HG03460 (cell line): ENCODE results near the gene BMERB1.
"Not testable (repeated sequence)": the region's sequence is repeated elsewhere in the genome, so short reads cannot be mapped to it uniquely, and the experiment has no call there.

Source experiments
- ATAC-seq: cut with Tn5 transposase; IDR thresholded peaks from one replicate; pipeline ENCODE4 v1.9.1; 2021; ENCODE audit not compliant: unreplicated experiment

BMERB1 gene

DNA sequence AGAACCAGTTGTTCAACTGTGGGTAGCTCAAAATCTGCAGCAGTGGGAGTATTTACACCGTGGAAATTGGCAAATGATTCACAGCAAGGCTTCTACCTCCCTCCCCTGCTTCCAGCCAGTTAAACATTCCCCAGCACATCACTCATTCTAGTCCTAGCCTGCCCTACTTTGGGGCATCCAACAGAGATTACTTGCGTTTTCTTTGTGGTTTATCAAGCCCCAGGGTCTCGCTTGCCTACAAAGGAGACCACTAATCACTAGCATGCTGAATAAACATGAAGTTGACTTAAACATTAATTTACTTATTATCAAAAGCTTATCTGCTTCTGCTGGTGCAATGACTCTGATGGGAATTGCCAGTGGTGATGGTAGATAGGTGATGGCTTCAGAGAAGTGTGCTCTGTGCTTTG lies 114.1 kb downstream of the BMERB1 start:
- ATAC-seq, result no peak

DNA sequence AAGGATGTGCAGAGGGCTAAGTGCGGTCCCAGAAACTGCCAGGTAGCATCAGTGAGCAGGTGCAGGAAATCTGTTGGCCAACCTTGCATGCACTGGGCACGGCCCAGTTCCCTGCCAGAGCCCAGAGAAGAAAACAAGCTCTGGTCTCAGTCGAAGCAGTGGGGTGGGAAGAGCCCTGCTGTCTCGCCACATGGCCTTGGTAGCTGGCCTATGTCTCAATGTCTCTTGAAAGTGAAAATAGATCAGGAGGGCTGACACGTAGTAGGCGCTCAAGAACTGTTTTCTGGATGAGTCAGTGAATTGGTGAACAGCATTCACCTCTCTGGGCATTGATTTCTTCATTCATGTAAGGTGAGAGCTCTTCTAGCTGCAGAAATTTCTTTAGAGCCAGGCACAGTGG lies 118.1 kb downstream of the BMERB1 start:
- ATAC-seq, result no peak

DNA sequence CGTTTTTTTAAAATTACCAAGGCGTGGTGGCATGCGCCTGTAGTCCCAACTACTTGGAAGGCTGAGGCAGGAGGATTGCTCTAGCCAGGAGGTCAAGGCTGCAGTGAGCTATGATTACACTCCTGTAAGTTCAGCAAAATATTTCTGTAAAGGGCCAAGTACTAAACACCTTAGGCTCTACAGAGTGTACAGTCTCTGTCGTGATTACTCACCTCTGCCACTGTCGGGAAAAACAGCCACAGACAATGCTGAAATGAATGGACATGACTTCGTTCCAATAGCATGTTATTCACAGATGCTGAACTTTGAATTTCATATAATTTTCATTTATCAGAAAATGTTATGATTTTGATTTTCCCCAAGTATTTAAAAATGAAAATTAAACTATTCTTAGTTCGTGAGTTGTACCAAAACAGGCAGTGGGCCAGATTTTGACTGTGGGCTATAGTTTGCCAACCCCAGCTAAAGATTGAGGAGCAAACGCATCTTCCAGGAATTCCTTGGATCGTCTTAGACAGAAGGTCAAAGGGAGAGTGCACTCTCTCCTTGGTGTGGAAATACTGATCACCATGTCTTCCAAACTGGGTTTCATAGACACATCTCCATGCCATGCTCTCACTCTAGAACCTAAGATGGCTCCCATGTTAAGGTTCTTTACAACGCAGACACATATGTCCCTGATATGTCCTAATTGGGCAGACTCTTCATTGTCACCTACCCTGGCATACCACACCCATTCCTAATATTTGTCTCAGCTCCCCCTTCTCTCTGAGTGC lies 119.1 kb downstream of the BMERB1 start:
- ATAC-seq, result no peak

DNA sequence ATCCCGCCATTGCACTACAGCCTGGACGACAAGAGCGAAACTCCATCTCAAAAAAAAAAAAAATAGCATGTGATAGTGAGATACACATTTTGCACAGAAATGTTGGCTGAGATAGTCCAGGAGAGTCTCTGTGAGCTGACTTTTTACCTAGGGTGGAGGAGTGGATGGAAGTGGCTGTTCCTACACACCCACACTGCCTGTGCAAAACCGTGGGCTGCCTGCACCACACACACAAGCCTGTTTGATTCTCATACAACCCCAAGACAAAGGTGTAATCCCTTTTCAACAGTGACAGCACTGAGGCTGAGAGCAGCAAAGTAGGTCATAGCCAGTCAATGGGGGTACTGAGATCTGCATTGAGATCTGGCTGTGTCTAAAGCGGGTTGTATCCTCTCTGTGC lies 121.7 kb downstream of the BMERB1 start:
- ATAC-seq, result no peak

DNA sequence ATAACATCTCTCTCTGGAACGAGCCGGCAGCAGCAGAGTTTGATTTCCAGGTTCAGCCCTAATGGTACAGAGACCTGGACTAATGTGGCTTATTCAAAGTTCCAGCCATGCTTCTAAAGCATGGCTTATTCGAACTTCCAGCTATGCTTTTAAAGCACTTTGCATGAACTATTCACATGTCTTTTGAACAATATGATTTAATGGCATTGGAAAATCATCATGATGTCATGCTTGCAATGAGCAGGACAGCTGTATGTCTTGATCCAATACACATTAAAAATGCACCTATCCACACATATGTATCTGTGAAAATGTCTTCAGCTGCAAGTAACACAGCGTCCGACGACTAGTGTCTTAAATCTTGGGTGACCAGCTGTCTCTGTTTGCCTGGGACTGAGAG lies 122.9 kb downstream of the BMERB1 start:
- ATAC-seq, result no peak

DNA sequence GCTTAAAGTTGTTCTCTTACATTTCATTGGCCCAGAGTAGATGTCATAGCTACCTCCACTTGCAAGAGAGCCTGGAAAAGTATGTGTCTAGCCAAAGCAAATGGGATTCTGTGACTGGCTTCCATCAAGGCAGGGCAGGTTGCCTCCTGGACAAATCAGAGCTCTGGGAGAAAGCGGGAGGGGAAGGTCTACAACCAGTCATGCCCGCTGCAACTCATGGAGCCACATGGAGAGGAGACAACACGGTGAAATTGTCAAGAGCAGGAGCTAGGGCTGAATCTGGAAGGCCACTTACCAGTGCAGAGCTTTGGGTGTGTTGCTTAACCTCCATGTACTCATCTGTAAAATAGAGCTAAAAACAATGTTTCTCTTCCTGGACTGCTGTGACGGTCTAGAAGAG lies 124.8 kb downstream of the BMERB1 start:
- ATAC-seq, result no peak

DNA sequence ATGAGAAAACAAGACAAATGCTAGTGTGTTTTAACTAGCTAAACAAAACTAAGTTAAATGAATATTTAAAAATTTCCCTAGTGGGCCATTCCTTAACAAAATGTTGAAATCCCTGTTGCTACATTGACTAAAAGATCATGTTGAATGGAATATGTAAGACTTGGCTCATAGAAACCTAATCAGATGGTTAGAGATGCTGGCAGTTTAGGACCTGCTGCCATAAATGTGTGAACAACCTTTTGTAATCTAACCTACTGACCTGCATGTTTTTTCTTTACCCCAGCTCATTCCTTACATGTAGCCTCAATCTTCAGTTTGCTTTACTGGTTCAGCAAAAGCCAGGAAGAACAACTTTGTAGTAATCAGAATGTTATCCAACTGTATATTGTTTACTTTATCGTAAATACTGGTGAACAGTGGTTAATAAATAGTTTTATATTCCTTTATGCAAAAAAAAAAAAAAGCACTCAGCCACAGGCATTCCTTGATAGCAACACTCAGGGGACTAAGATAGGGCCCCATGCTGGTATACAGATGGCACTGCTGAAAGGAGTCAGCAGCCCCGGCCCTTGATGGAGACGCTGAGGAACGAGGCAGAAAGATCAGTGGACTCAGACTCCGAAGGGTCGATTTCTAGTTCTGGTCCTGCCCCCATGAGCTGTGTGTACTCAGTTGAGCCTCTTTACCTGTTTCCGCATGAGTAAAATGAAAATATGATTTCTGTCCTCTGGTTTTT lies 130.4 kb downstream of the BMERB1 start:
- ATAC-seq, result no peak

DNA sequence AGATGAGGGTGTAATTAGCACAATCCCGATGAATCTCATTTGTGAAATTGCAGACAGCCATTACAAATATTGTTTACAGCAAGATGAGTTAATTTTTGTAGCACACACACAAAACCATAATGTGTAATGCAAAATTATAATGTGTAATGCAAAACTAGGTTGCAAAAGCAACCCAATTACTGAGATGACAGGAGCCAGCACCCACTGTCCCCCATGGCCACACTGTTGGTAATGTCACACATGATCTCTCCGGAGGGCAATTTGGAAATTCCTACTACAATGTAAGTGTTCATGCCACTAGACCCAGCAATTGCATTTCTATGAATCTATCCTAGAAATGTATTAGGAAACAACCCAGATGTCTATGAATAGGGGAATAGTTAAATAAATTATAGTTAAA lies 131.7 kb downstream of the BMERB1 start:
- no peak for ATAC-seq

DNA sequence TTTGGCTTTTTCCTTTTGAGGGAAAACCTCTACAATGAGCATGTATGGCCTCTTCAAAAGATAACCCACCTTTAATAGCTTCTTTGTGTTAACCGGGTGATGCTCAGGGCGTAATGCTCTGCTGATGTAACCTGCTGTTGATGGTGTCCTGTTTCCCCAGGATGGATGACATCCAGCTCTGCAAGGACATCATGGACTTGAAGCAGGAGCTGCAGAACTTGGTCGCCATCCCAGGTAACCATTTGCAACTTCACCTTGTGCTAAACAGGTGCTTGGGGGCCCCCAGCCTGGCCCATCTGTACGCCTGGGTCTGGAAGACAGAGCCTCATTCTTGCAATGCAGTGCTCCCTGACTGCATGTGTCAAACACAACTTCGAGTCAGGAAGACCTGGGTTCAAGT lies 133.4 kb downstream of the BMERB1 start:
- no peak for ATAC-seq

DNA sequence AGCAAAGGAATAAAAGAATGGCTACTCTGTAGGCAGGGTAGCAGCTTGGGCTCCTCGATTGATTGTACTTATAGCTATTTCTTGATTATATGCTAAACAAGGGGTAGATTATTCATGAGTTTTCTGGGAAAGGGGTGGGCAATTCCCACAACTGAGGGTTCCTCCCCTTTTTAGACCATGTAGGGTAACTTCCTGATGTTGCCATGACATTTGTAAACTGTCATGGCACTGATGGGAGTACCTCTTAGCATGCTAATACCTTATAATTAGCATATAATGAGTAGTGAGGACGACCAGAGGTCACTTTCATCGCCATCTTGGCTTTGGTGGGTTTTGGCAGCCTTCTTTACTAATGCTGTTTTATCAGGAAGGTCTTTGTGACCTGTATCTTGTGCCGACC lies 136.3 kb downstream of the BMERB1 start:
- not testable (repeated sequence) for ATAC-seq

DNA sequence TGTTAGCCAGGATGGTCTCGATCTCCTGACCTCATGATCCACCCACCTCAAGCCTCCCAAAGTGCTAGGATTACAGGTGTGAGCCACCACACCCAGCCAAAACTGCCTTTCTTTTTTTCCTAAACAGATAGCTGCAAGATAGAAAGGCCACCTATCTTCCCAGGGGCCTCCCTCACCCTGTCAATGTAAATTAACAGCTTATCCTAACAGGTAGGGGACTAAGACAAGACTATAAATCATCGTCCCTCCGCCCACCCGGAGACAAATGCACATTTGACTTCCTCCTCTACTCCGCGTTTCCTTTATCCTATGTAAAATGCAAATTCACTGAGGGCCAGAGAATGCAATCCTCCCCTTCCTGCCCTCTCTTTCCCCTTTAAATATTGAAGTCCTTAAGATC lies 137.2 kb downstream of the BMERB1 start:
- ATAC-seq, result no peak

DNA sequence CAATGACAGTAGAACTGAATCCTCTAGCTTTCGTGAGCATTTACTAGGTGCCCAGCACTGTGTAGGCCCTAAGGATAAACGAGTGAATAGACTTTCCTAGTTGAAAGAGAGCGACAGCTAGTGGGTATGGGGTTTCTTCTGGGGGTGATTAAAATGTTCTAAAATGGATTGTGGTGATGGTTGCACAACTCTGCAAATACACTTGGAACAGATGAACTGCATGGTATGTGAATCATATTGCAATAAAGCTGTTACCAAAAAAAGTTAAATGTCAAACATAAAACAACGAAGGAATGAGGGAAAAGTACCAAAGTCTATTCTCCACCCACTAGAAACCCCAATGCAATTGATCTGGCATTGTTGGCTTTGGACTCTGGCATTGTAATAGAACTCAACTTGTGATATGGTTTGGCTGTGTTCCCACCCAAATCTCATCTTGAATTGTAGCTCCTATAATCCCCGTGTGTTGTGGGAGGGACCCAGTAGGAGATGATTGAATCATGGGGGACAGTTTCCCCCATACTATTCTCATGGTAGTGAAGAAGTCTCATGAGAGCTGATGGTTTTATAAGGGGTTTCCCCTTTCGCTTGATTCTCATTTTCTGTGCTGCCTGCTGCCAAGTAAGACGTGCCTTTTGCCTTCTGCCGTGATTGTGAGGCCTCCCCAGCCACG lies 138.1 kb downstream of the BMERB1 start:
- no peak for ATAC-seq

DNA sequence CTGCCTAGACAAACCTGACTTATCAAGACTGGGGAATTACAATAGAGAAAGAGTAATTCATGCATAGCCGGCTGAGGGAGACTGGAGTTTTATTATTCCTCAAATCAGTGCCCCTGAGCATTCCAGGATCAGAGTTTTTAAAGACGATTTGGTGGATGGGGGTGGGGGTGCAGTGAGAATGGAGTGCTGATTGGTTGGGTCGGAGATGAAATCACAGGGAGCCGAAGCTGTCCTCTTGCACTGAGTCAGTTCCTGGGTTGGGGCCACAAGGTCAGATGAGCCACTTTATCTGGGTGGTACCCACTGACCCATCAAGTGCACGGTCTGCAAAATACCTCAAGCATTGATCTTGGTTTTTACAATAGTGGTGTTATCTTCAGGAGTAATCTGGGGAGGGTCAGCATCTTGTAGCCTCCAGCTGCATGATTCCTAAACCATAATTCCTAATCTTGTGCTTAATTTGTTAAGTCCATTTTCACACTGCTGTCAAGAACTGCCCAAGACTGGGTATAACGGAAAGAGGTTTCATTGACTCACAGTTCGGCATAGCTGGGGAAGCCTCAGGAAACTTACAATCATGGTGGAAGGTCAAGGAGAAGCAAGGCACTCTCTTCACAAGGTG lies 139.0 kb downstream of the BMERB1 start:
- ATAC-seq, result no peak

DNA sequence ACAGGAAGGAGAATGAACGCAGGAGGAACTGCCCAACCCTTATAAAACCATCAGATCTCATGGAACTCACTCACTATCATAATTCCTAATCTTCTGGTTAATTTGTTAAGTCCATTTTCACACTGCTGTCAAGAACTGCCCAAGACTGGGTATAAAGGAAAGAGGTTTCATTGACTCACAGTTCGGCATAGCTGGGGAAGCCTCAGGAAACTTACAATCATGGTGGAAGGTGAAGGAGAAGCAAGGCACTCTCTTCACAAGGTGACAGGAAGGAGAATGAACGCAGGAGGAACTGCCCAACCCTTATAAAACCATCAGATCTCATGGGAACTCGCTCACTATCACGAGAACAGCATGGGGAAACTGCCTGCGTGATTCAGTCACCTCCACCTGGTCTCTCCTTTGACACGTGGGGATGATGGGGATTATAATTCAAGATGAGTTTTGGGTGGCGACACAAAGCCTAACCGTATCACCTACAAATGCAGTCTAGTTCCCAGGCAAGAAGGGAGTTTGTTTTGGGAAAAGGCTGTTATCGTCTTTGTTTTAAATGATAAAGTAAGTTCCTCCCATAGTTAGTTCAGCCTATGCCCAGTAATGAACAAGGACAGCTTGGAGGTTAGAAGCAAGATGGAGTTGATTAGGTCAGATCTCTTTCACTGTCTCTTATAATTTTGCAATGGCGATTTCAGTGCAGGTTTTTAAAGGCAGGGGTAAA lies 139.7 kb downstream of the BMERB1 start:
- not testable (repeated sequence) for ATAC-seq

DNA sequence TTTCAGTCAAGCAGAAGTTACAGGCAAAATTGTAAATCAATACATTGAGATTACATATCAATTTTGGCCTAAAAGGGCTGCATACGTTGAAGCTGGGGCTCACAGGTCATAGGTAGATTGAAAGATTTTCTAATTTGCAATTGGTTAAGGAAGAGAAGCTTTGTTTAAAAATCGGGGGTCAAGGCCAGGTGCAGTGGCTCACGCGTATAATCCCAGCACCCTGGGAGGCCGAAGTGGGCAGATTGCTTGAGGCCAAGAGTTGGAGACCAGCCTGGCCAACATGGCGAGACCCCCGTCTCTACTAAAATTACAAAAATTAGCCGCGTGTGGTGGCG lies 140.2 kb downstream of the BMERB1 start:
- no peak for ATAC-seq

DNA sequence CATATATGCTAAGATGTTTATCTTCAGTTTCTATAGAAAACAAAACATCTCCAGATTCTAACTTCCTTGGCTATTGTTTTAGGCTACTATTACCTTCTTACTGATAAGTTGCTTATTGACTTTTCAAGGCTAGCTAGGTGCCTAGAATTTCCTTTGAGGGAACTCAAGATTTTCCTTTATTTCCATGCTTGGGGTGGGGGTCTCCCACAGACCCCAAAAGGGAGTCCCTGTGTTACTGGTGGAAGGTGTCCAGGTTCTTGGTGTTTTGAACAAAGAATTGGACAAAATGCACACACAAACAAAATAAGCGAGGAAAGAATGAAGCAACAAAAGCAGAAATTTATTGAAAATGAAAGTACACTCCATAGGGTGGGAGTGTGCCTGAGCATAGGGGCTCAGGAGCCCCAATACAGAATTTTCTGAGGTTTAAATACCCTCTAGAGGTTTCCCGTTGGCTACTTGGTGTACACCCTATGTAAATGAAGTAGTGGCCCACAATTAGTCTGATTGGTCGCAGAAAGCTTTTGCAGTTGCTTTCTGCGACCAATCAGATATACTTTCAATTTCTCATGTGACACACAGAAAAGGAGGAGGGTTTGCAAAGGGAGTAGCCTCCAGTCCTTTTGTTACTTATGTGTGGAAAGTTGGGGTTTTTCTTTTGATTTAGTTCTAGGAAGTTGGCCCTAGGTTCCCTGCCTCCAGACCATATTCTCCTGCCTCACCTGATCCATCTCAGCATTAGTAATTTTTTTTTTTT lies 141.1 kb downstream of the BMERB1 start:
- ATAC-seq, result no peak

DNA sequence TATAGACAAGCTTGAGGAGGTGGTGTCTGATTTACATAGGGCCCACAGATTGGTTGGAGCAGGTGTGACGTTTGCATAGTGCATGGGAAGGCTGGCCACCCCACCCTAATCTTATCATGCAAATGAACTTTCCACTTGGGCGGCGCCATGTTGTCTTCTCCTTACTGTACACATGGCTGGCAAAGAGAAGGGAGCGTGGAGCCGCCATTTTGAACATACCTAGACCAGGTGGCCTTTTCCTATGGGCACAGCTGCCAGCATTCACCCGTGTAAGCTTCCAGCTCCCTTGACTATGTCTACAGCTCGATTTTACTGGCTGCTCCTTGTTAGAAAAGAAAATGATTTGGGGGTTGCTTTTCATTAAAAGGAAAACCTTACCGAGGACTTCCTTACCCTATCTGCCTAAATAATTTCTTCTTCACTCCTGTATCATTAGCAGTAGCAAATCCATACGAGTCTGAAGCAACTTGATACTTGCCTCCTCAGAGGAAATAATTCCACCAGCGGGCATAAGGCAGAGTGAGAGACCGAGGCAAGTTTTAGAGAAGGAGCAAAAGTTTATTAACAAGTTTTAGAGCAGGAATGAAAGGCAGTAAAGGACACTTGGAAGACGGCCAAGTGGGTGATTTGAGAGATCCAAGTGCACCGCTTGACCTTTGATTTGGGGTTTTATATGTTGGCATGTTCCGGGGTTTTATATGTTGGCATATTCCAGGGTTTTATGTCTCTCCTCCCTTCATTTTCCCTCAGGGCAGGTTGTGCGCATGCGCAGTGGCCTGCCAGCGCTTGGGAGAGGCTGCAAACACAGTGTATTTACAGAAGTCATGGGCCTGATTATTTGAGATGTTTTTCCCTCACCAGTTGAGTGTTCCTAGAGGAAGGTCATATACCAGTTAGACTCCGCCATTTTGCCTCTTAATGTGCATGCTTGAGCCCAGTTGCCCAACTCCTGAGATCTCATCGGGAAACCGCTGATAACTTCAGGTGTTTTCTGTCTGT lies 142.9 kb downstream of the BMERB1 start:
- ATAC-seq, result no peak

DNA sequence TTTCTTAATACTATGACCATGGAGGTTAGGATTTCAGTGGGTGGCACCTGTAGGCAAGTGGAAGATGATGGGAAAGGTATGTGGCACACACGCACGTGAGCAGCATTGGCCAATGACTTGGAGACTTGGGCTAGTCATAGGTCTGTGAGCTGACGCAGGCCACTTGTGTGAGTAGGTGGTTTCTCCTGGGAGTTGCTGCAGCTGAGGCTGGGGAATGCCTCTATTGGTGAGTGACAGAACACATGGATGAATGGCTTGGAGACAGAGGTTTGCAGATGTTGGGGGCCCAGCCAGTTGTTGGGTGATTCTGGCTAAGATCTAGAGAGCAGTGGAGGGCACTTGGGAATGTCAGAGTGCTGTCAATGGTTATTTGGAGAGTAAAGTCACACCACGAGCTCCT lies 144.4 kb downstream of the BMERB1 start:
- ATAC-seq, result no peak

DNA sequence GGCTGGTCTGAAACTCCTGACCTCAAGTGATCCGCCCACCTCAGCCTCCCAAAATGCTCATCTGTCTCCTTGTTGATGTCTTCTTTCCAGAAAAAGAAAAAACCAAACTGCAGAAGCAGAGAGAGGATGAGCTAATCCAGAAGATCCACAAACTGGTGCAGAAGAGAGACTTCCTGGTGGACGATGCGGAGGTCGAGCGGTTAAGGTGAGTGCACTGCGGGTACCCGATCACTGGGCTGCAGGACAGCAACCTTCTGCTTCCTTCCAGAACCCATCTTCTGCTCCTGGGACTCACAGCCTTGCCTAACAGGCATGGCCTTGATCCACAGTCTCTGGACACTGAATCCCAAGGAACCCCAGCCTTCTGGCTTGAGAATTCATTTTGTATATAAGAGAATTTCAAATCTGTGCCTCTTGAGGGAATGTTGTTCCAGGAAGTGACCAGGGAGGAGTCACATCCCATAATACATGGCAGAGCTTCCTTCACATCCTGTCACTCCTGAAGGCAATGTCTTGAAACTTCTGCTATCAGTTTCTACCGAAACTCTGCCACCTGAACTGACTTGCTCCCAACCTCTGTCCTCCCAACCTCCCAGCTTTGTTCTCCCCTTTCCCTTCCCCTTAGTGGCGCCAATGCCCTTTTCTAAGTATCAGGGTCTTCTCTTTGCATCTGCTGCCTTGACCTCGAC lies 146.9 kb downstream of the BMERB1 start:
- ATAC-seq, result no peak
